K562 (cell line): ENCODE results near the gene GALT. TPM values are rescaled to one million over a fixed set of nuclear protein-coding genes. Genes with fewer than 3 reads are reported as not detected.
A peak's percentile ranks its signal among the peaks of the same experiment; 100 is the strongest.

Experiments
- ATAC-seq: fragments of 200-7000 bp; cut with Tn5 transposase; 3 replicates; pipeline ENCODE4 v1.9.1; 2020; ENCODE audit warnings: moderate library complexity
- BruUV-seq: library from RNA; stranded (reverse); fragments of 400-500 nt; replicated peaks from 2 replicates; lab custom pipeline; 2021; lab: Mats Ljungman, UMichigan
- CTCF ChIA-PET: fragments of 300-600 bp; formaldehyde crosslinking; extraction: SDS; loops from one replicate; lab custom pipeline; 2021; ENCODE audit warnings: low intra/inter-chr PET ratio; lab: Yijun Ruan, JAX
- POLR2A ChIA-PET: fragments of 300-600, 350-650 bp; sonication (Branson Sonifier 250); formaldehyde crosslinking; extraction: SDS; loops from one replicate; lab custom pipeline; 2021; ENCODE audit warnings: antibody characterized with exemption, inconsistent platforms; lab: Yijun Ruan, JAX
- DNase-seq, 4 experiments: peaks; one replicate each; pipeline versions ENCODE4 v3.0.0 to v3.0.0-alpha.2; 2011 to 2018; ENCODE audit warnings: low spot score in 3 of 4, mixed read lengths in 3 of 4; ENCODE audit errors: extremely low read depth in 1 of 4
- FAIRE-seq: peaks from 2 replicates; lab custom pipeline; 2011; peaks lifted over from hg19 to GRCh38; lab: Jason Lieb, UNC
- H2AFZ ChIP-seq: 2 replicates; pipeline ENCODE4 v1.6.0; 2011; ENCODE audit warnings: low read depth, low read length, control low read depth, inconsistent platforms
- H3K27ac ChIP-seq: fragments of 200-600 bp; 3 replicates; pipeline ENCODE4 v1.8.0; 2011; ENCODE audit warnings: low read depth, mild to moderate bottlenecking, control low read depth, inconsistent platforms, low read length, moderate library complexity, mixed read lengths; ENCODE audit errors: extremely low read depth
- H3K27me3 ChIP-seq, 2 experiments: fragments of 300-600 bp in 1 of 2; 2 replicates in 1 of 2; 3 replicates in 1 of 2; pipeline versions ENCODE4 v1.6.0 to v1.8.0; 2011; ENCODE audit warnings: inconsistent platforms in 2 of 2, low read length in 2 of 2, mild to moderate bottlenecking in 1 of 2, mixed read lengths in 1 of 2, moderate library complexity in 1 of 2; ENCODE audit not compliant: control insufficient read depth in 2 of 2, insufficient read depth in 2 of 2
- H3K36me3 ChIP-seq: fragments of 300-600 bp; 3 replicates; pipeline ENCODE4 v1.8.0; 2011; ENCODE audit warnings: mild to moderate bottlenecking, low read length, inconsistent platforms; ENCODE audit not compliant: control insufficient read depth, insufficient read depth
- H3K4me1 ChIP-seq, 2 experiments: fragments of 200-600 bp in 1 of 2; replicated peaks in 1 of 2; 2 replicates in 1 of 2; 3 replicates in 1 of 2; pipeline versions ENCODE4 v1.5.1 to v1.8.0; 2011; ENCODE audit warnings: inconsistent platforms in 2 of 2, low read length in 2 of 2, mild to moderate bottlenecking in 1 of 2, mixed read lengths in 1 of 2, moderate library complexity in 1 of 2; ENCODE audit not compliant: control insufficient read depth in 2 of 2, insufficient read depth in 2 of 2
- H3K4me2 ChIP-seq: 2 replicates; pipeline ENCODE4 v1.6.1; 2011; ENCODE audit warnings: low read length, control low read depth, inconsistent platforms, mixed read lengths; ENCODE audit not compliant: insufficient read depth
- H3K4me3 ChIP-seq: fragments of 200-600 bp; sonication (generic), shearing (Covaris generic); 2 replicates; pipeline ENCODE4 v1.5.1; 2016; ENCODE audit warnings: control low read depth, inconsistent platforms
- H3K79me2 ChIP-seq: fragments of 200-600 bp; 3 replicates; pipeline ENCODE4 v1.8.0; 2011; ENCODE audit warnings: low read length, inconsistent platforms; ENCODE audit not compliant: control insufficient read depth, insufficient read depth
- H3K9ac ChIP-seq, 2 experiments: 2 replicates each; pipeline versions ENCODE4 v1.6.0 to v1.6.1; 2011; ENCODE audit warnings: low read depth in 2 of 2, low read length in 2 of 2, control low read depth in 1 of 2, inconsistent platforms in 1 of 2, mild to moderate bottlenecking in 1 of 2, mixed read lengths in 1 of 2; ENCODE audit not compliant: insufficient read depth in 1 of 2
- H3K9me1 ChIP-seq: one replicate; pipeline ENCODE4 v1.6.0; 2011; ENCODE audit warnings: inconsistent platforms, mild to moderate bottlenecking, low read length, moderate library complexity; ENCODE audit not compliant: control insufficient read depth, insufficient read depth
- H3K9me3 ChIP-seq: replicated peaks from 2 replicates; pipeline ENCODE4 v1.5.1; 2011; ENCODE audit warnings: low read depth, low read length, inconsistent platforms; ENCODE audit not compliant: control insufficient read depth, insufficient read depth
- H4K20me1 ChIP-seq: replicated peaks from 2 replicates; pipeline ENCODE4 v1.6.1; 2011; ENCODE audit warnings: low read length, inconsistent platforms, mixed read lengths; ENCODE audit not compliant: control insufficient read depth, insufficient read depth
- ETV1 ChIP-seq: fragments of 450-650 bp; conservative IDR thresholded peaks from 2 replicates; pipeline ENCODE4 v1.6.1; 2016; ENCODE audit warnings: missing genetic modification characterization, control low read depth, low read depth, missing compliant biosample characterization
- MAFG ChIP-seq: fragments of 450-650 bp; conservative IDR thresholded peaks from 2 replicates; pipeline ENCODE4 v1.6.1; 2016; ENCODE audit warnings: missing genetic modification characterization, missing compliant biosample characterization
- NR0B1 ChIP-seq: fragments of 450-650 bp; IDR thresholded peaks from one replicate; pipeline ENCODE4 v1.6.1; 2018; ENCODE audit warnings: mild to moderate bottlenecking, moderate library complexity; ENCODE audit not compliant: partially characterized antibody
- POU5F1 ChIP-seq: fragments of 150-350 bp; IDR thresholded peaks from 2 replicates; pipeline ENCODE4 v1.6.1; 2014; ENCODE audit warnings: borderline replicate concordance, low read length, low read depth, mild to moderate bottlenecking; ENCODE audit not compliant: partially characterized antibody
- RAD21 ChIP-seq, 2 experiments: fragments of 250-450 bp in 1 of 2; fragments of 450-650 bp in 1 of 2; sonication (Bioruptor Pico) in 1 of 2; formaldehyde crosslinking in 1 of 2; IDR thresholded peaks in 1 of 2; conservative IDR thresholded peaks in 1 of 2; 2 replicates each; pipeline versions ENCODE4 v1.4.0 to v1.8.0; 2020 to 2022; ENCODE audit warnings: mild to moderate bottlenecking in 2 of 2, moderate library complexity in 1 of 2
- TCF3 ChIP-seq: sonication (generic); formaldehyde crosslinking; IDR thresholded peaks from 2 replicates; pipeline ENCODE4 v1.4.0; 2020; ENCODE audit warnings: mild to moderate bottlenecking, missing genetic modification reagents
- WGBS: fragments of 100-300 bp; shearing (Covaris generic); methylation state at CpG from one replicate; pipeline ENCODE4 v1.1.6; 2016; ENCODE audit warnings: low coverage, mixed read lengths; ENCODE audit not compliant: insufficient coverage; ENCODE audit errors: missing lambda C conversion rate; 5-methylcytosine and 5-hydroxymethylcytosine counted together
- in situ Hi-C: fragments of 300-500 bp; cut with MboI; formaldehyde crosslinking; loops from 4 replicates; pipeline ENCODE4 v1.15.0; 2018; ENCODE audit warnings: inconsistent platforms, mixed read lengths
- intact Hi-C: fragments of 100-400 bp; cut with micrococcal nuclease; formaldehyde crosslinking; loops from 2 replicates; pipeline ENCODE4 v1.14.2; 2022
- polyA plus RNA-seq, 8 experiments: library from polyadenylated mRNA; depleted of rRNA in 4 of 8; stranded (reverse) in 5 of 8; unstranded in 3 of 8; fragments of >200 nt; fragmentation: Nextera tagmentation in 2 of 8; fragmentation: Illumina TruSeq in 1 of 8; extraction: Ambion mirVana in 2 of 8; extraction: Trizol in 1 of 8; gene quantifications; 2 replicates each; pipeline versions ENCODE4 v1.2.1 to v1.2.3, GENCODE V29; 2011 to 2014; ENCODE audit warnings: inconsistent platforms in 1 of 8, missing spikeins in 1 of 8
- total RNA-seq, 7 experiments: library from RNA; depleted of rRNA in 6 of 7; stranded (reverse); fragments of >200 nt in 6 of 7; fragmentation: Illumina TruSeq in 2 of 7; extraction: Trizol in 2 of 7; gene quantifications; 2 replicates each; pipeline versions ENCODE4 v1.2.1 to v1.2.3, GENCODE V29; 2011 to 2021; ENCODE audit warnings: low replicate concordance in 1 of 7

Gene GALT
- total and polyA plus RNA-seq, 9 of the 15 experiments (the other 6 are each of a cell fraction or from before 2014, with no cell fraction given) = 7.3 to 29.2 (median 15.6) TPM

- BruUV-seq = no TSS peak
- Histone ChIP-seq H3K36me3 (no peaks in the 10 kb centered on the region), H3K4me3 (no peak overlapping the region), H3K27me3 (no peaks in the 10 kb centered on the region), H4K20me1 (peaks cover 10% of the 10 kb centered on the region; the same call in 1 of the 2 replicates), H3K9me3 (no peaks in the 10 kb centered on the region), H3K9ac (no peak overlapping the region), H3K9me1 (no peaks in the 10 kb centered on the region), H3K4me1 (peaks cover 0 to 4% of the 10 kb centered on the region in 2 experiments; a peak in 1 of 5 replicates), H3K4me2 (no peak overlapping the region), H3K27ac (no peak overlapping the region), H2AFZ (no peak overlapping the region), H3K79me2 (no peaks in the 10 kb centered on the region)
- TF ChIP-seq RAD21 (CRISPR knock-in tag; conservative IDR thresholded peaks at IDR 0.05 in 1 of 2, IDR thresholded peaks at IDR 0.05 in 1 of 2) = 0 out of 4 replicates have a peak, but pooled peaks of 1 of the 2 experiments have one; percentile 10
- no peak for TF ChIP-seq TCF3
- 0 out of 2 replicates have a peak, but pooled peaks have one; percentile 37 for TF ChIP-seq ETV1 (tag)
- TF ChIP-seq POU5F1 = no peak
- no peak for TF ChIP-seq MAFG
- no peak for TF ChIP-seq NR0B1
- in situ Hi-C loops (no loop called here), intact Hi-C loops (loop anchor here (2.0 kb wide), 1 partner anchor 27 kb away; no protein-coding TSS in a partner anchor)
- POLR2A ChIA-PET = interaction anchor here (0.6 to 1.2 kb wide), 4 partner anchors 16 to 169 kb away, joined by 3 to 4 read pairs (median 4); no protein-coding TSS in a partner anchor
- FAIRE-seq = no peak
- 0% methylated on average over 1 of the region's 1 CpG for WGBS
- CTCF ChIA-PET = no interaction called here
- DNase-seq = peak in 1 of 4 experiments; percentile 43
- peak; percentile 41; the same call in 2 of the 3 replicates for ATAC-seq
Observed at GRCh38 chr9:34599546-34599945, 46.9 kb upstream of the GALT start.
